GM18519 (cell line): ENCODE results near the gene KCTD16.

Experiments used
- ATAC-seq: cut with Tn5 transposase; IDR thresholded peaks from one replicate; pipeline ENCODE4 v1.9.1; 2021; ENCODE audit warnings: mild to moderate bottlenecking, moderate library complexity; ENCODE audit not compliant: unreplicated experiment, low FRiP score

The KCTD16 gene

GRCh38 chr5:144276034-144276822 lies 105.6 kb downstream of the KCTD16 start:
- no peak for ATAC-seq

- no peak for ATAC-seq
Observed at GRCh38 chr5:144281784-144282183, 111.1 kb downstream of the KCTD16 start.

GRCh38 chr5:144284036-144284435 lies 113.4 kb downstream of the KCTD16 start:
- ATAC-seq = no peak

GRCh38 chr5:144284931-144285502 lies 114.3 kb downstream of the KCTD16 start:
- ATAC-seq = no peak

GRCh38 chr5:144289277-144289676 lies 118.6 kb downstream of the KCTD16 start:
- ATAC-seq = no peak

GRCh38 chr5:144292029-144292428 lies 121.4 kb downstream of the KCTD16 start:
- no peak for ATAC-seq

- ATAC-seq = no peak
Observed at GRCh38 chr5:144295284-144295683, 124.6 kb downstream of the KCTD16 start.

GRCh38 chr5:144297081-144297480 lies 126.4 kb downstream of the KCTD16 start:
- no peak for ATAC-seq

GRCh38 chr5:144298658-144299057 lies 128.0 kb downstream of the KCTD16 start:
- no peak for ATAC-seq

GRCh38 chr5:144304688-144305087 lies 134.0 kb downstream of the KCTD16 start:
- ATAC-seq = peak; percentile 54

GRCh38 chr5:144307736-144308135 lies 137.1 kb downstream of the KCTD16 start:
- ATAC-seq = no peak

- ATAC-seq = no peak
Observed at GRCh38 chr5:144308174-144308573, 137.5 kb downstream of the KCTD16 start.

- no peak for ATAC-seq
Observed at GRCh38 chr5:144308906-144309670, 138.4 kb downstream of the KCTD16 start.

- no peak for ATAC-seq
Observed at GRCh38 chr5:144310621-144311020, 139.9 kb downstream of the KCTD16 start.

GRCh38 chr5:144313147-144313726 lies 142.6 kb downstream of the KCTD16 start:
- no peak for ATAC-seq

GRCh38 chr5:144315026-144315425 lies 144.4 kb downstream of the KCTD16 start:
- ATAC-seq = no peak

GRCh38 chr5:144315994-144316634 lies 145.4 kb downstream of the KCTD16 start:
- ATAC-seq = no peak

GRCh38 chr5:144318011-144318410 lies 147.3 kb downstream of the KCTD16 start:
- no peak for ATAC-seq

- no peak for ATAC-seq
Observed at GRCh38 chr5:144318460-144318859, 147.8 kb downstream of the KCTD16 start.

GRCh38 chr5:144323181-144323580 lies 152.5 kb downstream of the KCTD16 start:
- ATAC-seq = no peak

GRCh38 chr5:144325532-144325931 lies 154.9 kb downstream of the KCTD16 start:
- ATAC-seq = no peak
